K562 (cell line): ENCODE data around the gene SCLY. TPM values are rescaled to one million over a fixed set of nuclear protein-coding genes. Genes with fewer than 3 reads are reported as not detected.

Experiments used
- ATAC-seq: fragments of 200-7000 bp; cut with Tn5 transposase; 3 replicates; pipeline ENCODE4 v1.9.1; 2020; ENCODE audit warnings: moderate library complexity
- BruUV-seq: library from RNA; stranded (reverse); fragments of 400-500 nt; replicated peaks from 2 replicates; lab custom pipeline; 2021; lab: Mats Ljungman, UMichigan
- CTCF ChIA-PET: fragments of 300-600 bp; formaldehyde crosslinking; extraction: SDS; loops from one replicate; lab custom pipeline; 2021; ENCODE audit warnings: low intra/inter-chr PET ratio; lab: Yijun Ruan, JAX
- POLR2A ChIA-PET: fragments of 300-600, 350-650 bp; sonication (Branson Sonifier 250); formaldehyde crosslinking; extraction: SDS; loops from one replicate; lab custom pipeline; 2021; ENCODE audit warnings: antibody characterized with exemption, inconsistent platforms; lab: Yijun Ruan, JAX
- DNase-seq, 4 experiments: peaks; one replicate each; pipeline versions ENCODE4 v3.0.0 to v3.0.0-alpha.2; 2011 to 2018; ENCODE audit warnings: low spot score in 3 of 4, mixed read lengths in 3 of 4; ENCODE audit errors: extremely low read depth in 1 of 4
- FAIRE-seq: peaks from 2 replicates; lab custom pipeline; 2011; peaks lifted over from hg19 to GRCh38; lab: Jason Lieb, UNC
- H2AFZ ChIP-seq: 2 replicates; pipeline ENCODE4 v1.6.0; 2011; ENCODE audit warnings: low read depth, low read length, control low read depth, inconsistent platforms
- H3K27ac ChIP-seq: fragments of 200-600 bp; 3 replicates; pipeline ENCODE4 v1.8.0; 2011; ENCODE audit warnings: low read depth, mild to moderate bottlenecking, control low read depth, inconsistent platforms, low read length, moderate library complexity, mixed read lengths; ENCODE audit errors: extremely low read depth
- H3K27me3 ChIP-seq, 2 experiments: fragments of 300-600 bp in 1 of 2; 2 replicates in 1 of 2; 3 replicates in 1 of 2; pipeline versions ENCODE4 v1.6.0 to v1.8.0; 2011; ENCODE audit warnings: inconsistent platforms in 2 of 2, low read length in 2 of 2, mild to moderate bottlenecking in 1 of 2, mixed read lengths in 1 of 2, moderate library complexity in 1 of 2; ENCODE audit not compliant: control insufficient read depth in 2 of 2, insufficient read depth in 2 of 2
- H3K36me3 ChIP-seq: fragments of 300-600 bp; 3 replicates; pipeline ENCODE4 v1.8.0; 2011; ENCODE audit warnings: mild to moderate bottlenecking, low read length, inconsistent platforms; ENCODE audit not compliant: control insufficient read depth, insufficient read depth
- H3K4me1 ChIP-seq, 2 experiments: fragments of 200-600 bp in 1 of 2; replicated peaks in 1 of 2; 2 replicates in 1 of 2; 3 replicates in 1 of 2; pipeline versions ENCODE4 v1.5.1 to v1.8.0; 2011; ENCODE audit warnings: inconsistent platforms in 2 of 2, low read length in 2 of 2, mild to moderate bottlenecking in 1 of 2, mixed read lengths in 1 of 2, moderate library complexity in 1 of 2; ENCODE audit not compliant: control insufficient read depth in 2 of 2, insufficient read depth in 2 of 2
- H3K4me2 ChIP-seq: 2 replicates; pipeline ENCODE4 v1.6.1; 2011; ENCODE audit warnings: low read length, control low read depth, inconsistent platforms, mixed read lengths; ENCODE audit not compliant: insufficient read depth
- H3K4me3 ChIP-seq: fragments of 200-600 bp; sonication (generic), shearing (Covaris generic); 2 replicates; pipeline ENCODE4 v1.5.1; 2016; ENCODE audit warnings: control low read depth, inconsistent platforms
- H3K79me2 ChIP-seq: fragments of 200-600 bp; 3 replicates; pipeline ENCODE4 v1.8.0; 2011; ENCODE audit warnings: low read length, inconsistent platforms; ENCODE audit not compliant: control insufficient read depth, insufficient read depth
- H3K9ac ChIP-seq, 2 experiments: 2 replicates each; pipeline versions ENCODE4 v1.6.0 to v1.6.1; 2011; ENCODE audit warnings: low read depth in 2 of 2, low read length in 2 of 2, control low read depth in 1 of 2, inconsistent platforms in 1 of 2, mild to moderate bottlenecking in 1 of 2, mixed read lengths in 1 of 2; ENCODE audit not compliant: insufficient read depth in 1 of 2
- H3K9me1 ChIP-seq: one replicate; pipeline ENCODE4 v1.6.0; 2011; ENCODE audit warnings: inconsistent platforms, mild to moderate bottlenecking, low read length, moderate library complexity; ENCODE audit not compliant: control insufficient read depth, insufficient read depth
- H3K9me3 ChIP-seq: replicated peaks from 2 replicates; pipeline ENCODE4 v1.5.1; 2011; ENCODE audit warnings: low read depth, low read length, inconsistent platforms; ENCODE audit not compliant: control insufficient read depth, insufficient read depth
- H4K20me1 ChIP-seq: replicated peaks from 2 replicates; pipeline ENCODE4 v1.6.1; 2011; ENCODE audit warnings: low read length, inconsistent platforms, mixed read lengths; ENCODE audit not compliant: control insufficient read depth, insufficient read depth
- ARNT ChIP-seq, 2 experiments: fragments of 450-650 bp; IDR thresholded peaks; 2 replicates each; pipeline ENCODE4 v1.6.1; 2016; ENCODE audit warnings: mild to moderate bottlenecking in 1 of 2
- CC2D1A ChIP-seq: fragments of 450-650 bp; IDR thresholded peaks from 2 replicates; pipeline ENCODE4 v1.6.1; 2017; ENCODE audit warnings: mild to moderate bottlenecking
- HDAC6 ChIP-seq: IDR thresholded peaks from 2 replicates; pipeline ENCODE4 v1.6.1; 2012; ENCODE audit warnings: low read depth, mild to moderate bottlenecking, control low read depth, inconsistent platforms, low read length, moderate library complexity
- HNRNPK ChIP-seq: fragments of 200-400 bp; formaldehyde crosslinking; IDR thresholded peaks from one replicate; pipeline ENCODE4 v1.6.1; 2018; ENCODE audit warnings: mild to moderate bottlenecking, low read depth, low read length; ENCODE audit not compliant: poor library complexity, severe bottlenecking
- MEF2D ChIP-seq: conservative IDR thresholded peaks from 2 replicates; pipeline ENCODE4 v1.6.1; 2016; ENCODE audit warnings: low read depth, missing genetic modification characterization, missing compliant biosample characterization
- NRF1 ChIP-seq, 2 experiments: fragments of 450-650 bp; IDR thresholded peaks in 1 of 2; conservative IDR thresholded peaks in 1 of 2; 2 replicates each; pipeline ENCODE4 v1.6.1; 2014; ENCODE audit warnings: mild to moderate bottlenecking in 2 of 2
- RB1 ChIP-seq: fragments of 450-650 bp; IDR thresholded peaks from 2 replicates; pipeline ENCODE4 v1.6.1; 2017; ENCODE audit warnings: low read depth, mild to moderate bottlenecking
- RBM22 ChIP-seq: fragments of 200-400 bp; formaldehyde crosslinking; IDR thresholded peaks from 2 replicates; pipeline ENCODE4 v1.6.1; 2018; ENCODE audit warnings: low read length, low read depth; ENCODE audit not compliant: poor library complexity, severe bottlenecking
- SNIP1 ChIP-seq: fragments of 450-650 bp; IDR thresholded peaks from 2 replicates; pipeline ENCODE4 v1.7.1; 2017; ENCODE audit warnings: low read depth, mild to moderate bottlenecking
- STAT6 ChIP-seq: sonication (generic); formaldehyde crosslinking; IDR thresholded peaks from 2 replicates; pipeline ENCODE4 v1.8.1; 2023; ENCODE audit warnings: mild to moderate bottlenecking, missing genetic modification reagents
- TEAD4 ChIP-seq, 2 experiments: sonication (generic) in 1 of 2; formaldehyde crosslinking in 1 of 2; IDR thresholded peaks; 2 replicates each; pipeline versions ENCODE4 v1.6.1 to v1.8.0; 2012 to 2022; ENCODE audit warnings: borderline replicate concordance in 1 of 2, inconsistent platforms in 1 of 2, low read length in 1 of 2, mild to moderate bottlenecking in 1 of 2, missing genetic modification reagents in 1 of 2
- ZBTB26 ChIP-seq: fragments of 450-650 bp; formaldehyde crosslinking; IDR thresholded peaks from 2 replicates; pipeline ENCODE4 v1.4.0; 2022; ENCODE audit warnings: missing genetic modification characterization
- ZNF696 ChIP-seq: fragments of 250-450 bp; sonication (Bioruptor Pico); conservative IDR thresholded peaks from 2 replicates; pipeline ENCODE4 v1.4.0; 2020; ENCODE audit warnings: mild to moderate bottlenecking, moderate library complexity
- ZNF699 ChIP-seq: fragments of 250-450 bp; sonication (Bioruptor Pico); IDR thresholded peaks from 2 replicates; pipeline ENCODE4 v1.8.0; 2021; ENCODE audit warnings: mild to moderate bottlenecking, moderate library complexity; ENCODE audit not compliant: insufficient replicate concordance
- WGBS: fragments of 100-300 bp; shearing (Covaris generic); methylation state at CpG from one replicate; pipeline ENCODE4 v1.1.6; 2016; ENCODE audit warnings: low coverage, mixed read lengths; ENCODE audit not compliant: insufficient coverage; ENCODE audit errors: missing lambda C conversion rate; 5-methylcytosine and 5-hydroxymethylcytosine counted together
- in situ Hi-C: fragments of 300-500 bp; cut with MboI; formaldehyde crosslinking; loops from 4 replicates; pipeline ENCODE4 v1.15.0; 2018; ENCODE audit warnings: inconsistent platforms, mixed read lengths
- intact Hi-C: fragments of 100-400 bp; cut with micrococcal nuclease; formaldehyde crosslinking; loops from 2 replicates; pipeline ENCODE4 v1.14.2; 2022
- polyA plus RNA-seq, 8 experiments: library from polyadenylated mRNA; depleted of rRNA in 4 of 8; stranded (reverse) in 5 of 8; unstranded in 3 of 8; fragments of >200 nt; fragmentation: Nextera tagmentation in 2 of 8; fragmentation: Illumina TruSeq in 1 of 8; extraction: Ambion mirVana in 2 of 8; extraction: Trizol in 1 of 8; gene quantifications; 2 replicates each; pipeline versions ENCODE4 v1.2.1 to v1.2.3, GENCODE V29; 2011 to 2014; ENCODE audit warnings: inconsistent platforms in 1 of 8, missing spikeins in 1 of 8
- total RNA-seq, 7 experiments: library from RNA; depleted of rRNA in 6 of 7; stranded (reverse); fragments of >200 nt in 6 of 7; fragmentation: Illumina TruSeq in 2 of 7; extraction: Trizol in 2 of 7; gene quantifications; 2 replicates each; pipeline versions ENCODE4 v1.2.1 to v1.2.3, GENCODE V29; 2011 to 2021; ENCODE audit warnings: low replicate concordance in 1 of 7
- TF ChIP-seq, protein P1 (sequence below): fragments of 450-650 bp; IDR thresholded peaks from 2 replicates; pipeline ENCODE4 v1.6.1; 2014; ENCODE audit warnings: low read depth, mild to moderate bottlenecking, moderate library complexity, borderline replicate concordance
- TF ChIP-seq, protein P2 (sequence below): fragments of 250-450 bp; sonication (Bioruptor Pico); IDR thresholded peaks from 2 replicates; pipeline ENCODE4 v1.8.0; 2022; ENCODE audit warnings: inconsistent platforms

Gene SCLY
- total and polyA plus RNA-seq, 9 of the 15 experiments (the other 6 are each of a cell fraction or from before 2014, with no cell fraction given): 2.6 to 32.2 (median 21.1) TPM

DNA sequence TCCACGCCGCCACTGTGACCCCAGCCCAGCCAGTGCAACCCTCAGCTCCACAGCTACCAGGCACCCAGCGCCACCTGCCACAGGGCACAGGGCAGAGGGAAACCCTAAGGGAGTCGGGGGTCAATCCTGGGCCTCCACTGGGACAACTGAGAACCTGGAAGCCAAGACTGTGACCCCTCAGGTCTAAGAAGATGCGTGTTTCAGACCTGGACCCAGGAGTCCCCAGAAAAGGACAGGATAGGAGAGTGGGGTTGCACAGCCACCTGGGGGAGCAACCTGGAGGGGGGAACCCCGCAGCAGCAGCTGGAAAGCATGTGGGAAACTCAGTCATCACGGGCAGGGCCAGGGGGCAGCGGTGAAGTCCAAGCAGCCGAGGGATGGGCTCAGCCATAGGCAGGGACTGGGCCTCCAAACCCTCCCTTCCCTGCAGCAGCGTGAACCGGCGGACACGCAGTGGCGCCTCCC is 43.5 kb downstream of the SCLY start:
- POLR2A ChIA-PET: no interaction called here
- Histone ChIP-seq H3K36me3 (no peaks in the 10 kb centered on the region), H3K9me3 (no peaks in the 10 kb centered on the region), H2AFZ (no peak overlapping the region), H3K9me1 (no peaks in the 10 kb centered on the region), H3K79me2 (no peaks in the 10 kb centered on the region), H3K4me3 (no peak overlapping the region), H4K20me1 (no peaks in the 10 kb centered on the region), H3K27ac (no peak overlapping the region), H3K27me3 (no peaks in the 10 kb centered on the region), H3K9ac (no peak overlapping the region), H3K4me2 (no peak overlapping the region), H3K4me1 (peaks cover 4 to 64% of the 10 kb centered on the region in 2 experiments; a peak in 3 of 5 replicates)
- FAIRE-seq: no peak
- WGBS: 26% methylated on average over 12 of the region's 14 CpGs
- in situ Hi-C loops: loop anchor here (10.0 kb wide), 1 partner anchor 249 kb away; the partner anchor contains the start of gene RAMP1
- no peak for ATAC-seq
- no peak for DNase-seq
- BruUV-seq: no TSS peak
- CTCF ChIA-PET: no interaction called here
- intact Hi-C loops: no loop called here
- TF ChIP-seq HDAC6 (no peak), HNRNPK (no peak), ZNF696 (CRISPR knock-in tag) (no peak), SNIP1 (no peak), ZBTB26 (CRISPR knock-in tag) (no peak), STAT6 (no peak), NRF1 (conservative IDR thresholded peaks at IDR 0.05 in 1 of 2, IDR thresholded peaks at IDR 0.05 in 1 of 2) (no peak), CC2D1A (no peak), MEF2D (tag) (no peak), TEAD4 (IDR thresholded peaks at IDR 0.05; ENCODE audit: low read length) (no peak), TEAD4 (CRISPR knock-in tag; IDR thresholded peaks at IDR 0.05; ENCODE audit: borderline replicate concordance) (no peak), ARNT (IDR thresholded peaks at IDR 0.05) (no peak), RB1 (no peak), ZNF699 (CRISPR knock-in tag) (no peak), RBM22 (no peak)
- TF ChIP-seq, protein P1, sequence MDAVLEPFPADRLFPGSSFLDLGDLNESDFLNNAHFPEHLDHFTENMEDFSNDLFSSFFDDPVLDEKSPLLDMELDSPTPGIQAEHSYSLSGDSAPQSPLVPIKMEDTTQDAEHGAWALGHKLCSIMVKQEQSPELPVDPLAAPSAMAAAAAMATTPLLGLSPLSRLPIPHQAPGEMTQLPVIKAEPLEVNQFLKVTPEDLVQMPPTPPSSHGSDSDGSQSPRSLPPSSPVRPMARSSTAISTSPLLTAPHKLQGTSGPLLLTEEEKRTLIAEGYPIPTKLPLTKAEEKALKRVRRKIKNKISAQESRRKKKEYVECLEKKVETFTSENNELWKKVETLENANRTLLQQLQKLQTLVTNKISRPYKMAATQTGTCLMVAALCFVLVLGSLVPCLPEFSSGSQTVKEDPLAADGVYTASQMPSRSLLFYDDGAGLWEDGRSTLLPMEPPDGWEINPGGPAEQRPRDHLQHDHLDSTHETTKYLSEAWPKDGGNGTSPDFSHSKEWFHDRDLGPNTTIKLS: no peak
- TF ChIP-seq, protein P2, sequence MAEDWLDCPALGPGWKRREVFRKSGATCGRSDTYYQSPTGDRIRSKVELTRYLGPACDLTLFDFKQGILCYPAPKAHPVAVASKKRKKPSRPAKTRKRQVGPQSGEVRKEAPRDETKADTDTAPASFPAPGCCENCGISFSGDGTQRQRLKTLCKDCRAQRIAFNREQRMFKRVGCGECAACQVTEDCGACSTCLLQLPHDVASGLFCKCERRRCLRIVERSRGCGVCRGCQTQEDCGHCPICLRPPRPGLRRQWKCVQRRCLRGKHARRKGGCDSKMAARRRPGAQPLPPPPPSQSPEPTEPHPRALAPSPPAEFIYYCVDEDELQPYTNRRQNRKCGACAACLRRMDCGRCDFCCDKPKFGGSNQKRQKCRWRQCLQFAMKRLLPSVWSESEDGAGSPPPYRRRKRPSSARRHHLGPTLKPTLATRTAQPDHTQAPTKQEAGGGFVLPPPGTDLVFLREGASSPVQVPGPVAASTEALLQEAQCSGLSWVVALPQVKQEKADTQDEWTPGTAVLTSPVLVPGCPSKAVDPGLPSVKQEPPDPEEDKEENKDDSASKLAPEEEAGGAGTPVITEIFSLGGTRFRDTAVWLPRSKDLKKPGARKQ (CRISPR knock-in tag): no peak
